Naive thymus-derived CD8-positive, alpha-beta T cell (primary cell): ENCODE measurements around the gene CYSLTR2. TPM values are rescaled to one million over a fixed set of nuclear protein-coding genes. Genes with fewer than 3 reads are reported as not detected.
A peak's percentile ranks its signal among the peaks of the same experiment; 100 is the strongest.

ENCODE experiments used
- ATAC-seq, 2 donors: fragments of 150-1000 bp; cut with Tn5 transposase in 1 of 2; sonication (Bioruptor Pico), chemical (Tn5 transposase) in 1 of 2; 1 replicate in 1 of 2; 2 replicates in 1 of 2; pipeline ENCODE4 v1.10.0; 2021; ENCODE audit warnings: mild to moderate bottlenecking in 2 of 2, moderate library complexity in 2 of 2
- POLR2A ChIA-PET: fragments of 350-600 bp; sonication (Branson Sonifier 250); formaldehyde crosslinking; loops from one replicate; lab custom pipeline; 2021; ENCODE audit warnings: antibody characterized with exemption; lab: Charles Lee
- DNase-seq, 10 donors: peaks; one replicate each; pipeline versions ENCODE4 v3.0.0 to v3.0.0-alpha.2; 2020 to 2022
- H3K27ac Mint-ChIP-seq, 10 donors: one replicate each; pipeline ENCODE4 v1.8.0; 2020 to 2022; ENCODE audit warnings: mild to moderate bottlenecking in 10 of 10, mixed read lengths in 10 of 10, moderate library complexity in 4 of 10, inconsistent platforms in 1 of 10
- H3K27me3 Mint-ChIP-seq, 5 donors: one replicate each; pipeline ENCODE4 v1.8.0; 2021 to 2022; ENCODE audit warnings: mixed read lengths in 5 of 5
- H3K36me3 Mint-ChIP-seq, 3 donors: one replicate each; pipeline ENCODE4 v1.8.0; 2020 to 2022; ENCODE audit warnings: mixed read lengths in 3 of 3, mild to moderate bottlenecking in 2 of 3, inconsistent platforms in 1 of 3
- H3K4me1 Mint-ChIP-seq, 4 donors: one replicate each; pipeline ENCODE4 v1.8.0; 2021 to 2022; ENCODE audit warnings: mixed read lengths in 4 of 4
- H3K4me3 Mint-ChIP-seq, 10 donors: one replicate each; pipeline ENCODE4 v1.8.0; 2020 to 2022; ENCODE audit warnings: mild to moderate bottlenecking in 10 of 10, mixed read lengths in 10 of 10, moderate library complexity in 6 of 10, inconsistent platforms in 1 of 10
- H3K9me3 Mint-ChIP-seq, 9 donors: one replicate each; pipeline ENCODE4 v1.8.0; 2020 to 2022; ENCODE audit warnings: mixed read lengths in 9 of 9, mild to moderate bottlenecking in 3 of 9, inconsistent platforms in 1 of 9, moderate library complexity in 1 of 9
- polyA plus RNA-seq, 3 donors: library from polyadenylated mRNA; unstranded; fragments of 300-500 nt; fragmentation: Illumina TruSeq; gene quantifications; one replicate each; pipeline ENCODE4 v1.2.3, GENCODE V29; 2021
- total RNA-seq, 8 experiments: library from RNA in 2 of 8; stranded (reverse) in 2 of 8; gene quantifications; one replicate each; pipeline ENCODE4 v1.2.3 and lab custom pipeline; 2021 to 2026

CYSLTR2 gene, protein sequence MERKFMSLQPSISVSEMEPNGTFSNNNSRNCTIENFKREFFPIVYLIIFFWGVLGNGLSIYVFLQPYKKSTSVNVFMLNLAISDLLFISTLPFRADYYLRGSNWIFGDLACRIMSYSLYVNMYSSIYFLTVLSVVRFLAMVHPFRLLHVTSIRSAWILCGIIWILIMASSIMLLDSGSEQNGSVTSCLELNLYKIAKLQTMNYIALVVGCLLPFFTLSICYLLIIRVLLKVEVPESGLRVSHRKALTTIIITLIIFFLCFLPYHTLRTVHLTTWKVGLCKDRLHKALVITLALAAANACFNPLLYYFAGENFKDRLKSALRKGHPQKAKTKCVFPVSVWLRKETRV
- total RNA-seq: 1 to 10 TPM; 1.5 to 2.1 TPM
- polyA plus RNA-seq: under 1 TPM; 0.37 to 0.81 (median 0.60) TPM
- total RNA-seq (lab: John Stamatoyannopoulos, UW): 0.50 to 15.7 (median 4.9) reads per million in 6 experiments

DNA sequence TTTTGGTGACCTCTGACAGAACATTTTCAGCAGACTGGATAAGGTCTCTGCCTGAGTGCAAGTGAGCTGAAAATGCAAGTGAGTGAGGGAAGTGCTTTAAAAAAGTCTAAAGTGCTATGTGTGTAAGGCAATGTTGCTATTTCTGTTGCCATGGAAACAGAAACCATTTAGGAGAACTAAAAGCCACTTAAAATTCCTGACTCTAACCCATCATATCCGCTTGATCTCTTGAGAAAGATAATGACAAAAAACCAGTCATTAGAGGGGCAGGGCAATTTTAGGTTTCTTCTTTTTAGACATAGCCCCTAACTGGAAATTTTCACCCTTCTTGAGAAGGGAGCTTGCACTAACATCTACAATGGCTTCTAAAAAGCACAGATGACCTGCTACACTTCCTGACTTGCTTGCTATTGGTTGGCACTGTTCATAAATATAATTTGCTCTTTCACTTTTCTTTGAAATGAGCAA is at the start of gene CYSLTR2:
Gene CYSLTR2 (plus strand): TSS at position 458 of the 468 bp plus-strand sequence. CDS start 52,889 bp downstream, outside the sequence.
- H3K27ac Mint-ChIP-seq: peak within 1 kb of the TSS; percentile 89 to 99 (median 94)
- H3K27me3 Mint-ChIP-seq: peaks cover 0 to 3% (median 0%) of the 10 kb centered on the region in 5 donors
- peaks cover 0 to 3% (median 0%) of the 10 kb centered on the region in 3 donors for H3K36me3 Mint-ChIP-seq
- peak in 8 of 10 donors; percentile 9 to 82 (median 58) for DNase-seq
- peaks cover 18 to 57% (median 33%) of the 10 kb centered on the region in 4 donors for H3K4me1 Mint-ChIP-seq
- H3K4me3 Mint-ChIP-seq: peak within 1 kb of the TSS; percentile 79 to 89 (median 86)
- ATAC-seq: peak; percentile 86 to 88
- POLR2A ChIA-PET: interaction anchor here (1.5 kb wide), 1 partner anchor 791 kb away, joined by 5 read pairs; the partner anchor contains the start of genes CAB39L and SETDB2
- peaks cover 0 to 2% (median 0%) of the 10 kb centered on the region in 9 donors for H3K9me3 Mint-ChIP-seq

DNA sequence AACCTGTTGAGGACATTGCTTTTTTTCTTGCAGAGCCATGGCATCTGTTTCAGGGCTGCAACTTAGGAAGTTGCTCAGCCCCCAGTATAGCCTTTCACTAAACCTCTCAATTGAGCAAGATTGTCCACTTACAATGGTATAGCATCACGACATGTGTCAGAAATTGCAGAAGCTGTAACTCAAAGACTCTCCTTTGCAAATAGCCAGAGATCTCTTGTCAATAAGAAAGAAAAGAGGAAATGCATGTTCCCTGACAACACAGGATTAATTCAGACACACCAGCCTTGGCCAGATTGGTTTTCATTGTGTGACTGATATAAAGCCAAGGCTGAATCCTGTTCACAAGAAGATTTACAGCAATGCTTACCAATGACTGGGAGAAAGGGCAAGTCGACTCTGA is 38.7 kb upstream of the CYSLTR2 start:
- POLR2A ChIA-PET: no interaction called here
- H3K9me3 Mint-ChIP-seq: peaks cover 0 to 44% (median 22%) of the 10 kb centered on the region in 9 donors
- H3K36me3 Mint-ChIP-seq: peaks cover 0 to 23% (median 16%) of the 10 kb centered on the region in 3 donors
- H3K4me3 Mint-ChIP-seq: no peak overlapping the region
- no peaks in the 10 kb centered on the region for H3K4me1 Mint-ChIP-seq
- no peak for ATAC-seq
- no peak overlapping the region for H3K27ac Mint-ChIP-seq
- peaks cover 0 to 9% (median 1%) of the 10 kb centered on the region in 5 donors for H3K27me3 Mint-ChIP-seq
- no peak for DNase-seq

DNA sequence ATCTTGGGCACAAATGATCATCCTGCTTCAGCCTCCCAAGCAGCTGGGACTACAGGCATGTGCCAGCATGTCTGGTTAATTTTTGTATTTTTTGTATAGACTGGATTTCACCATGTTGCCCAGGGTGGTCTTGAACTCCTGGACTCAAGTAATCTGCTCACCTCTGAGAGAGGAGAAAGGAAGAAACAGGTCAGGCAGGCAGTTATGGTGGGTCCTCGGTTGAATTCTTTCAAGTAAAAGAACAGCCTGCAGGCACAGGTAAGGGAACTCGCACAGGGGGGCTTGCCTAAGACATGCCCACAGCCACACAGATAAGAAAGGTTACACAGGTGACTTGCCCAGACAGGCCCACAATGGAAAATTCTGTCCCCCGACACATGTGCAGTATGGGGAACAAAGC is 34.8 kb upstream of the CYSLTR2 start:
- no peak overlapping the region for H3K27ac Mint-ChIP-seq
- peaks cover 0 to 9% (median 0%) of the 10 kb centered on the region in 5 donors for H3K27me3 Mint-ChIP-seq
- H3K36me3 Mint-ChIP-seq: peaks cover 0 to 31% (median 20%) of the 10 kb centered on the region in 3 donors
- H3K4me3 Mint-ChIP-seq: no peak overlapping the region
- no peak for DNase-seq
- peaks cover 0 to 62% (median 36%) of the 10 kb centered on the region in 9 donors for H3K9me3 Mint-ChIP-seq
- ATAC-seq: no peak
- POLR2A ChIA-PET: no interaction called here
- H3K4me1 Mint-ChIP-seq: no peaks in the 10 kb centered on the region

DNA sequence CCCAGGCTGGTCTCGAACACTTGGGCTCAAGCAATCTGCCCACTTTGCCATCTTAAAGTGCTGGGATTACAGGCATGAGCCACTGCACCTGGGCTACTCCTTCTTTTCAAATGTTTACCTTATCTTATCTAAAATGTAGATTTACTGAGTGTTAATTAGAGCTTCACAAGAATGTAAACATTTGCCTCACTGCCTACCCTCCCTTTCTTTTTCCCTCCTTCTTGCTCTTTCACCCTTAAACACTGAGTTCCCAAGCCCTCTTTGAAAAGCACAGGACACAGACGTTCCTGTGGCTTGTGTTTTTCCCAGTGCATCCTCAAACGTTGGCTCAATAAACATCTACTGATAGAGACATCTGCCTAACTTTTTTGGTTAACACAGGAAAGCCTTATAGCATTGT is 32.7 kb upstream of the CYSLTR2 start:
- H3K27me3 Mint-ChIP-seq: peaks cover 0 to 9% (median 0%) of the 10 kb centered on the region in 5 donors
- H3K27ac Mint-ChIP-seq: no peak overlapping the region
- peaks cover 0 to 58% (median 25%) of the 10 kb centered on the region in 9 donors for H3K9me3 Mint-ChIP-seq
- DNase-seq: no peak
- POLR2A ChIA-PET: no interaction called here
- H3K36me3 Mint-ChIP-seq: peaks cover 0 to 20% (median 16%) of the 10 kb centered on the region in 3 donors
- no peak for ATAC-seq
- no peaks in the 10 kb centered on the region for H3K4me1 Mint-ChIP-seq
- no peak overlapping the region for H3K4me3 Mint-ChIP-seq

DNA sequence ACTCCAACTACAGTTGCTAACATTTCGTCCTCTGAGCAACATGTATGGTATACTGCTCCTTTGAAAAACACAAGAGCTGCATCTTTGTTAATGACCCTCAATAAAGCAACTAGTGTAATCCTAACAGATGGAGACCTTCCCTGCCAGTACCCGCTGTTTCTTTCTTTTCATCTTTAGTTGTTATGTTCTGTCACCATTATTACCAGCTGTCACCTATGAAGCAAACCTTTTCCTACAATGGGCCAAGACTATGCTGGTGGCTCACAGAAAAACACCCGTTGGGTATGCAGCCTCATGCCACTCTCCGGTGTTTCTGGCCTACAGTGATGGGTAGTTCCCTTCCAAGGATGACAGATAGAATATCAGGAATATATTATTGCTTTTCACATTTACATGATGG is 29.7 kb upstream of the CYSLTR2 start:
- peaks cover 0 to 18% (median 7%) of the 10 kb centered on the region in 3 donors for H3K36me3 Mint-ChIP-seq
- no peak overlapping the region for H3K4me3 Mint-ChIP-seq
- no peaks in the 10 kb centered on the region for H3K27me3 Mint-ChIP-seq
- POLR2A ChIA-PET: no interaction called here
- no peak for ATAC-seq
- H3K4me1 Mint-ChIP-seq: no peaks in the 10 kb centered on the region
- peaks cover 0 to 35% (median 17%) of the 10 kb centered on the region in 9 donors for H3K9me3 Mint-ChIP-seq
- no peak overlapping the region for H3K27ac Mint-ChIP-seq
- DNase-seq: no peak

DNA sequence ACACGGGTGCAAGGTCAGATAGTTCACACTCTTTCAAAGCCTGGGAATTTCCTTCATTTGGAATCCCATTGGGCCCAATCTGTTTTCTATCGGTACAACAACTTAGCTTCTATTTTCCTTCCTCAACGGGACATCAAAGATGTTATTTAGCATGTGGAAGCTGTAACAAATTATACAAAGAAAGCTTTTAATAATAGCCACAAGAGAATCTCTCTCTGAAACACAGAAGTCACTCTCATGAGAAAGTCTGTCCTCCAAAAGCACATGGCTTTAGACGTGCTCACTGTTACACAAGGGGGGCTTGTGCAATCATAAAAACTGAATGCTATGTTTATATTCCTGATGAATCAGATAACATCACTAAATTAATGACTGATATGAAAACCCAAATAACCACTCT is 28.9 kb upstream of the CYSLTR2 start:
- Mint-ChIP-seq H3K9me3 (peaks cover 0 to 29% (median 17%) of the 10 kb centered on the region in 9 donors), H3K27ac (no peak overlapping the region), H3K27me3 (no peaks in the 10 kb centered on the region), H3K4me3 (no peak overlapping the region), H3K4me1 (no peaks in the 10 kb centered on the region), H3K36me3 (peaks cover 0 to 16% (median 4%) of the 10 kb centered on the region in 3 donors)
- ATAC-seq: no peak
- POLR2A ChIA-PET: no interaction called here
- DNase-seq: no peak

DNA sequence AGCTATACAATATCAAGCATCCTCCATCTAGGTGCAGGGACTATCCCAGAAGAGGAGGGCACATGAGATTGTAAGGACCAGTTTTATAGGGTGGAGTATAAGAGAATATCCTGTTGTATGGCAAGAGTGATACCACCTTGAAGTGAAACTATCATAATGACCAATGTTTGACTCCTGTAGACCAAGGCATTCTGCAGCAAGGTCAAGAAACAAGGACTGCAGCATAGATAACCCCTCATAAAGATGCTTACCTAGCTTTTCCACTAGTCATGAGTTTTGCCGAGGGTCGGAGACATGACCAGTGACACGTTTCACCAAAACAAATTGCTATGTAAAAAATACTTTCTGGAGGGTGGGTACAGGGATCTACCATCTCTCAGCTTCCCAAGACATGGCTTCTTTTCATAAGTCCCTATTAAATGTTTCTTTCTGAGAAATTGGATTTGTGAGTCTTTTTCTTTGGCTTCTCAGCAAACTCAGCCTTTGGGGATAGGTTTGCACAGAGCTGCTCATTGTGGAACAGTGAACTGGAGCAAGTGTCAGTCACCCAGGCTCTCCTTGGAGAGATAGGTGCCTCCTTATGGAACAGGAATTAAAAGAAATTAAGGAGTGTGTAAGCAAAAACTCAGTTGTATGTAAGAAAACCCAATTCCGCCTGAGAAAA is 28.2 kb upstream of the CYSLTR2 start:
- POLR2A ChIA-PET: no interaction called here
- Mint-ChIP-seq H3K27ac (no peak overlapping the region), H3K9me3 (peaks cover 0 to 23% (median 13%) of the 10 kb centered on the region in 9 donors), H3K36me3 (peaks cover 0 to 10% (median 0%) of the 10 kb centered on the region in 3 donors), H3K4me3 (no peak overlapping the region), H3K27me3 (no peaks in the 10 kb centered on the region), H3K4me1 (no peaks in the 10 kb centered on the region)
- no peak for ATAC-seq
- DNase-seq: no peak

DNA sequence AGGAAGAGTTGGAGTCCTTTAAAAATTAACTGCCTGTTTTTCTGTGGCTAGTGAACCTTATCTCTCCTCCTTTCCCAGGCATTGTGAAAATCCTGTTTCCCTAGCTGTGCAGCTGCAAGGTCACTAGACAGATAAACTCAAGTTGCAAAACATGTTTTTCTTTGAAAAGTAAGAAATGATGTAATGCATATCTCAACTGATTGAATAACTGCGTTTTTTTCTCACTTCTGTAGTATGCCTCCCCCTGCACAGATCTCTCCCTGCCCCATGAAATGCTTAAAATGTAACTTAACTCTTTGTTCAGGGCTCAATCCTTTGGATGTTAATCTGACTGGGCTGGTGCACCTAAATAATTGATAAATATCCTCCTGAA is 27.7 kb upstream of the CYSLTR2 start:
- ATAC-seq: no peak
- no peak overlapping the region for H3K27ac Mint-ChIP-seq

DNA sequence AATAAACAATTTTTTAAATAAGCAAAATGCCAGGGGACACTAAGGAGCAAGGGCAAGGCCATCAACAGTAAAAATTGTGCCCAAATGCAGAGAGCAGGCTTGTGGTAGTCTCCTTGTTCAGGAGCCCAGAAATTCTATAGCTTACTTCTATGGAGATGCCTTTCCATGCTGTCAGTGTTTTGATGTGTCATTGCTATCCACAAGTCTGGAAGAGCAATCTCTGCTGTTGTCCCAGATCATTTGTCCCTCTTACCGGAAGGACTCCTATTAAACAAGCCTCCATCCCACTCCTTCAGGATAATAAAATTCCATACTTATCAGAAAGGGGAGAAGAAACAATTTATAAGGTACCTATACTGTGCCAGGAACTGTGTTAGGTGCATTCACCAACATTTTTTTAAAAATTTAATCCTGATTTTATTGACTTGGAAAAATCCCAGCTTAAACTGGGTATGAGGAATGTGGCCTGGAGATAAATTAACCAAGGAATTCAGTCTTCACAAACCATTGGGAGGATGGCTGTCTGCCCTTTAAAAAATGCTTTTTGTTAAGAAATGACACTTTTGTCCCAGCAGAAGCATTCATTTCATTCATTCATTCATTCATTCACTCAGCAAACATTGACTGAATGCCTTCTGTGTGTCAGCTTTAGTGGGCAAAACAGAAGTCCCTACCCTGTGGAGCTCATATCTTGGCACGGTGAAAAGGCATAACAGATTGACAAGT is 26.8 kb upstream of the CYSLTR2 start:
- POLR2A ChIA-PET: no interaction called here

More for the DNA sequence above, 27.7 kb upstream of the CYSLTR2 start:
- Mint-ChIP-seq H3K9me3 (peaks cover 0 to 21% (median 9%) of the 10 kb centered on the region in 9 donors), H3K27me3 (no peaks in the 10 kb centered on the region), H3K36me3 (peaks cover 0 to 9% (median 0%) of the 10 kb centered on the region in 3 donors), H3K4me3 (no peak overlapping the region), H3K4me1 (peaks cover 0 to 1% (median 0%) of the 10 kb centered on the region in 4 donors)
- POLR2A ChIA-PET: no interaction called here
- no peak for DNase-seq

DNA sequence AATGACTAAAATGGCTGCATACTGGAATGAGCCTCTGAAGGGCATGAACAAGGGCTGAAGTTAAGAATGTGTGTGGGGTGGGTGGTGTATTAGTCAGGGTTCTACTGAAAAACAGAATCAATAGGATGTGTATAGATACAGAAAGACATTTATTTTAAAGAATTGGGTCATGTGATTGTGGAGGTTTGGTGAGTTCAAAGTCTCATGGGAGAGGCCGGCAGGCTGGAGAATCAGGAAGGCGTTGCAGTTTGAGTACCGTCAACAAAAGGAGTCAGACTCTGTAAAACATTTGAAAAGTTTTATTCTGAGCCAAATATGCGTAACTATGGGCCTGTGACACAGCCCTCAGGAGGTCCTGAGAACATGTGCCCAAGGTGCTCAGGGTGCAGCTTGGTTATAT is 24.5 kb upstream of the CYSLTR2 start:
- DNase-seq: no peak

More for the DNA sequence above, 26.8 kb upstream of the CYSLTR2 start:
- peaks cover 0 to 1% (median 0%) of the 10 kb centered on the region in 4 donors for H3K4me1 Mint-ChIP-seq
- no peak overlapping the region for H3K27ac Mint-ChIP-seq
- H3K4me3 Mint-ChIP-seq: no peak overlapping the region
- H3K27me3 Mint-ChIP-seq: no peaks in the 10 kb centered on the region
- ATAC-seq (no peak), DNase-seq (no peak)
- H3K36me3 Mint-ChIP-seq: peaks cover 0 to under 1% (median 0%) of the 10 kb centered on the region in 3 donors
- H3K9me3 Mint-ChIP-seq: peaks cover 0 to 12% (median under 1%) of the 10 kb centered on the region in 9 donors

DNA sequence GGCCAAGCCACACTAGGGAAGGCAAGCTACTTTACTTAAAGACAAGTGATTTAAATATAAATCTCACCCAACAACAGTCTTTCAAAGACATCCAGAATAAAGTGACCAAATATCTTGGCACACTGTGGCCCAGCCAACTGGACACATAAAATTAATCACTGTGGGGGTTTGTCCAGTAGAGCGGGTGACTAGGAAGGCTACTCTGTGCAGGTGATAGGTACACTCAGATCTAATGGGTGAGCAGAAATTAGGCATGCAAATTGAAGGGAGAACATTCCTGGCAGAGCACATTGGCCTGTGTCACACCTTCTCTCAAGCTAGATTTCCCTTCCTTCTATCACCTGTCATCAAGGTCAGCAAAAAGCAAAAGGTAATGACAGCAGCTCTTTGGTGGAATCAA is 23.4 kb upstream of the CYSLTR2 start:
- Mint-ChIP-seq H3K27ac (no peak overlapping the region), H3K27me3 (no peaks in the 10 kb centered on the region), H3K9me3 (peaks cover 0 to 23% (median 11%) of the 10 kb centered on the region in 9 donors), H3K4me1 (peaks cover 0 to 2% (median under 1%) of the 10 kb centered on the region in 4 donors), H3K36me3 (peaks cover 0 to 18% (median 16%) of the 10 kb centered on the region in 3 donors), H3K4me3 (no peak overlapping the region)
- ATAC-seq (no peak), DNase-seq (no peak)
- POLR2A ChIA-PET: no interaction called here

More for the DNA sequence above, 24.5 kb upstream of the CYSLTR2 start:
- peaks cover 0 to 10% (median 6%) of the 10 kb centered on the region in 3 donors for H3K36me3 Mint-ChIP-seq
- H3K4me1 Mint-ChIP-seq: peaks cover 0 to 2% (median under 1%) of the 10 kb centered on the region in 4 donors
- POLR2A ChIA-PET: no interaction called here
- peaks cover 0 to 13% (median 7%) of the 10 kb centered on the region in 9 donors for H3K9me3 Mint-ChIP-seq
- H3K27me3 Mint-ChIP-seq: no peaks in the 10 kb centered on the region
- no peak overlapping the region for H3K27ac Mint-ChIP-seq
- no peak overlapping the region for H3K4me3 Mint-ChIP-seq
- no peak for ATAC-seq

DNA sequence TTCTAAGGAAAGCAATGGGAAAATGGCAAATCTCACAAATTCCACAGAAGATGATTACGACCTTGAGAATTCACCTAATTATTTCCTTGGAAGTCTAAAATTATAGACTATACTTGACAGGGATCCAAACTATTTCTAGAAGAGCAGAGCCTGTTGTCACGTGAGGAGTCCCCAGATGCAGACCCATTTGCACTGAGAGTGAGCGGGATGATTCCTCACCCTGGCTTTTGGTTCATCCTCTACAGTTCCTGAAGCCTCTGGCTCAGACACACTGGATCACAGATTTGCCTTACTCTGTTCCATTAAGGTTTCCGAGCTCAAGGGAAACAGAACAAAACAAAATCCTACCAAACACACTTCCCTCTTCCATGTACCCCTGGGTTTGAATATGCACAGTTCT is 23.0 kb upstream of the CYSLTR2 start:
- Mint-ChIP-seq H3K4me1 (peaks cover 0 to 2% (median under 1%) of the 10 kb centered on the region in 4 donors), H3K4me3 (no peak overlapping the region), H3K36me3 (peaks cover 0 to 18% (median 17%) of the 10 kb centered on the region in 3 donors), H3K27me3 (no peaks in the 10 kb centered on the region), H3K27ac (no peak overlapping the region), H3K9me3 (peaks cover 0 to 23% (median 11%) of the 10 kb centered on the region in 9 donors)
- ATAC-seq (no peak), DNase-seq (no peak)
- POLR2A ChIA-PET: no interaction called here
